GM23338 (cell line): Measurements from ENCODE around the gene DPF1. TPM values are rescaled to one million over a fixed set of nuclear protein-coding genes. Genes with fewer than 3 reads are reported as not detected.
A peak's percentile ranks its signal among the peaks of the same experiment; 100 is the strongest.

Source experiments
- ATAC-seq: fragments of 200-7000 bp; cut with Tn5 transposase; 3 replicates; pipeline ENCODE4 v1.9.1; 2020
- DNase-seq: peaks from one replicate; pipeline ENCODE4 v3.0.0-alpha.2; 2015; ENCODE audit warnings: low spot score
- H2AFZ ChIP-seq: fragments of 200-600 bp; sonication (generic); 2 replicates; pipeline ENCODE4 v1.8.0; 2016; ENCODE audit warnings: antibody characterized with exemption, mild to moderate bottlenecking, moderate library complexity
- H3F3A ChIP-seq: fragments of 200-600 bp; sonication (generic); replicated peaks from 2 replicates; pipeline ENCODE4 v1.8.0; 2017; ENCODE audit warnings: antibody characterized with exemption, mixed run types, low read depth
- H3K27ac ChIP-seq: fragments of 200-600 bp; sonication (generic); 2 replicates; pipeline ENCODE4 v1.6.1; 2016; ENCODE audit warnings: low read depth
- H3K27me3 ChIP-seq: fragments of 200-600 bp; sonication (generic); 2 replicates; pipeline ENCODE4 v1.8.0; 2016; ENCODE audit warnings: mild to moderate bottlenecking, mixed run types, moderate library complexity; ENCODE audit not compliant: insufficient read depth
- H3K36me3 ChIP-seq: fragments of 200-600 bp; sonication (generic); 2 replicates; pipeline ENCODE4 v1.8.0; 2016; ENCODE audit warnings: mild to moderate bottlenecking; ENCODE audit not compliant: insufficient read depth
- H3K4me1 ChIP-seq: fragments of 200-600 bp; sonication (generic); 2 replicates; pipeline ENCODE4 v1.8.0; 2016; ENCODE audit warnings: mild to moderate bottlenecking, moderate library complexity; ENCODE audit not compliant: insufficient read depth
- H3K4me2 ChIP-seq: fragments of 200-600 bp; sonication (generic); 2 replicates; pipeline ENCODE4 v1.7.1; 2017; ENCODE audit warnings: mixed run types
- H3K4me3 ChIP-seq: fragments of 200-600 bp; sonication (generic); 2 replicates; pipeline ENCODE4 v1.6.1; 2016; ENCODE audit warnings: mixed run types
- H3K79me2 ChIP-seq: fragments of 200-600 bp; sonication (generic); replicated peaks from 2 replicates; pipeline ENCODE4 v1.8.0; 2017; ENCODE audit warnings: mild to moderate bottlenecking; ENCODE audit not compliant: insufficient read depth
- H3K9me2 ChIP-seq: fragments of 200-600 bp; sonication (generic); 2 replicates; pipeline ENCODE4 v1.8.0; 2017; ENCODE audit not compliant: insufficient read depth
- H4K20me1 ChIP-seq: fragments of 200-600 bp; sonication (generic); replicated peaks from 2 replicates; pipeline ENCODE4 v1.8.0; 2017; ENCODE audit warnings: mild to moderate bottlenecking; ENCODE audit not compliant: insufficient read depth
- H3K27ac Mint-ChIP-seq: 2 replicates; pipeline ENCODE4 v1.8.0; 2020; ENCODE audit warnings: inconsistent platforms, mild to moderate bottlenecking, moderate library complexity, mixed read lengths
- H3K27me3 Mint-ChIP-seq: 3 replicates; pipeline ENCODE4 v1.8.0; 2022; ENCODE audit warnings: low read depth, mild to moderate bottlenecking, moderate library complexity, mixed read lengths, inconsistent platforms; ENCODE audit not compliant: insufficient read depth, poor library complexity
- H3K36me3 Mint-ChIP-seq: 3 replicates; pipeline ENCODE4 v1.8.0; 2021; ENCODE audit warnings: low read depth, mild to moderate bottlenecking, inconsistent platforms, moderate library complexity, mixed read lengths
- H3K4me1 Mint-ChIP-seq: 3 replicates; pipeline ENCODE4 v1.8.0; 2020; ENCODE audit warnings: mild to moderate bottlenecking, inconsistent platforms, mixed read lengths
- H3K4me3 Mint-ChIP-seq: 3 replicates; pipeline ENCODE4 v1.8.0; 2021; ENCODE audit warnings: moderate library complexity, mild to moderate bottlenecking, inconsistent platforms, mixed read lengths
- H3K9me3 Mint-ChIP-seq: 3 replicates; pipeline ENCODE4 v1.8.0; 2020; ENCODE audit warnings: moderate library complexity, mild to moderate bottlenecking, inconsistent platforms, mixed read lengths
- CREB1 ChIP-seq: fragments of 250-450 bp; sonication (Bioruptor Pico); IDR thresholded peaks from 2 replicates; pipeline ENCODE4 v1.5.0; 2020; ENCODE audit warnings: low read depth, mild to moderate bottlenecking, moderate library complexity
- ETS1 ChIP-seq: IDR thresholded peaks from 2 replicates; pipeline ENCODE4 v1.6.1; 2016; ENCODE audit warnings: antibody characterized with exemption
- EZH2 ChIP-seq: fragments of 200-600 bp; sonication (generic); IDR thresholded peaks from one replicate; pipeline ENCODE4 v1.8.0; 2017; ENCODE audit warnings: antibody characterized with exemption, mild to moderate bottlenecking, low read depth; ENCODE audit not compliant: unreplicated experiment
- EZH2phosphoT487 ChIP-seq: fragments of 200-600 bp; sonication (generic); IDR thresholded peaks from one replicate; pipeline ENCODE4 v1.8.1; 2018; ENCODE audit warnings: antibody characterized with exemption; ENCODE audit not compliant: unreplicated experiment
- JUNB ChIP-seq: IDR thresholded peaks from one replicate; pipeline ENCODE4 v1.6.1; 2016; ENCODE audit warnings: antibody characterized with exemption; ENCODE audit not compliant: unreplicated experiment
- NANOG ChIP-seq: IDR thresholded peaks from 2 replicates; pipeline ENCODE4 v1.6.1; 2016; ENCODE audit warnings: antibody characterized with exemption, borderline replicate concordance
- POLR2AphosphoS5 ChIP-seq: IDR thresholded peaks from 2 replicates; pipeline ENCODE4 v1.6.1; 2016; ENCODE audit warnings: antibody characterized with exemption, low read depth
- STAT1 ChIP-seq: IDR thresholded peaks from one replicate; pipeline ENCODE4 v1.6.1; 2016; ENCODE audit warnings: antibody characterized with exemption; ENCODE audit not compliant: unreplicated experiment
- ZNF114 ChIP-seq: fragments of 250-450 bp; sonication (Bioruptor Pico); IDR thresholded peaks from 2 replicates; pipeline ENCODE4 v1.5.0; 2020; ENCODE audit warnings: mild to moderate bottlenecking, moderate library complexity
- ZNF331 ChIP-seq: fragments of 250-450 bp; sonication (Bioruptor Pico); IDR thresholded peaks from 2 replicates; pipeline ENCODE4 v1.5.0; 2020; ENCODE audit warnings: low read depth, mild to moderate bottlenecking, moderate library complexity
- ZNF462 ChIP-seq: fragments of 250-450 bp; sonication (Bioruptor Pico); IDR thresholded peaks from 2 replicates; pipeline ENCODE4 v1.5.0; 2020; ENCODE audit warnings: mild to moderate bottlenecking, moderate library complexity
- polyA plus RNA-seq: library from polyadenylated mRNA; unstranded; fragments of >200 nt; fragmentation: Nextera tagmentation; extraction: Ambion mirVana; gene quantifications from 2 replicates; pipeline ENCODE4 v1.2.1, GENCODE V29; 2016
- total RNA-seq: library from RNA; depleted of rRNA; stranded (reverse); fragments of >200 nt; shearing (Covaris generic); gene quantifications from 2 replicates; pipeline ENCODE4 v1.2.3, GENCODE V29; 2014
- TF ChIP-seq, protein P1 (sequence below), 2 experiments: fragments of 200-600 bp in 1 of 2; sonication (generic) in 1 of 2; conservative IDR thresholded peaks; 2 replicates each; pipeline versions ENCODE4 v1.5.1 to v1.6.1; 2016 to 2017; ENCODE audit warnings: antibody characterized with exemption in 2 of 2, low read depth in 2 of 2, mild to moderate bottlenecking in 2 of 2, moderate library complexity in 1 of 2
- TF ChIP-seq, protein P2 (sequence below): IDR thresholded peaks from one replicate; pipeline ENCODE4 v1.6.1; 2018; ENCODE audit warnings: antibody characterized with exemption; ENCODE audit not compliant: unreplicated experiment

DPF1 gene
- total and polyA plus RNA-seq, 2 experiments from 2014 or later = 8.3 to 11.7 TPM

DNA sequence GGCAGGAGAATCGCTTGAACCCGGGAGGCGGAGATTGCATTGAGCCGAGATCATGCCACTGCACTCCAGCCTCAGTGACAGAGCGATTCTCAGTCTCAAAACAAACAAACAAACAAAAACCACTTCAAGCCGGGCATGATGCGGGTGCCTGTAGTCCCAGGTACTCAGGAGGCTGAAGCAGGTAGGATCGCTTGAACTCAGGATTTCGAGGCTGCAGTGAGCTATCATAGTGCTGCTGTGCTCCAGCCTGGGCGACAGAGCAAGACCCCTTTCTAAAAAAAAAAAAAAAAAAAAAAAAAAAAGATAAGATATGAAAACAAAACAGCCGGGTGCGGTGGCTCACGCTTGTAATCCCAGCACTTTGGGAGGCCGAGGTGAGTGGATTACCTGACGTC lies 19.3 kb upstream of the DPF1 start:
- H4K20me1 ChIP-seq = no peaks in the 10 kb centered on the region
- H3K9me2 ChIP-seq = no peaks in the 10 kb centered on the region
- Mint-ChIP-seq H3K4me3 (no peak overlapping the region), H3K9me3 (no peaks in the 10 kb centered on the region; the same call in 2 of the 3 replicates), H3K27me3 (peaks cover 15% of the 10 kb centered on the region), H3K36me3 (no peaks in the 10 kb centered on the region), H3K27ac (no peak overlapping the region), H3K4me1 (peaks cover 7% of the 10 kb centered on the region)
- H3K79me2 ChIP-seq = no peaks in the 10 kb centered on the region
- TF ChIP-seq POLR2AphosphoS5 = no peak
- no peak for TF ChIP-seq ETS1
- TF ChIP-seq CREB1 (CRISPR knock-in tag) = no peak
- TF ChIP-seq EZH2phosphoT487 = no peak
- TF ChIP-seq, protein P1, sequence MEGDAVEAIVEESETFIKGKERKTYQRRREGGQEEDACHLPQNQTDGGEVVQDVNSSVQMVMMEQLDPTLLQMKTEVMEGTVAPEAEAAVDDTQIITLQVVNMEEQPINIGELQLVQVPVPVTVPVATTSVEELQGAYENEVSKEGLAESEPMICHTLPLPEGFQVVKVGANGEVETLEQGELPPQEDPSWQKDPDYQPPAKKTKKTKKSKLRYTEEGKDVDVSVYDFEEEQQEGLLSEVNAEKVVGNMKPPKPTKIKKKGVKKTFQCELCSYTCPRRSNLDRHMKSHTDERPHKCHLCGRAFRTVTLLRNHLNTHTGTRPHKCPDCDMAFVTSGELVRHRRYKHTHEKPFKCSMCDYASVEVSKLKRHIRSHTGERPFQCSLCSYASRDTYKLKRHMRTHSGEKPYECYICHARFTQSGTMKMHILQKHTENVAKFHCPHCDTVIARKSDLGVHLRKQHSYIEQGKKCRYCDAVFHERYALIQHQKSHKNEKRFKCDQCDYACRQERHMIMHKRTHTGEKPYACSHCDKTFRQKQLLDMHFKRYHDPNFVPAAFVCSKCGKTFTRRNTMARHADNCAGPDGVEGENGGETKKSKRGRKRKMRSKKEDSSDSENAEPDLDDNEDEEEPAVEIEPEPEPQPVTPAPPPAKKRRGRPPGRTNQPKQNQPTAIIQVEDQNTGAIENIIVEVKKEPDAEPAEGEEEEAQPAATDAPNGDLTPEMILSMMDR (conservative IDR thresholded peaks at IDR 0.05; ENCODE audit: low read depth in 2 of 2) = no peak
- TF ChIP-seq, protein P2, sequence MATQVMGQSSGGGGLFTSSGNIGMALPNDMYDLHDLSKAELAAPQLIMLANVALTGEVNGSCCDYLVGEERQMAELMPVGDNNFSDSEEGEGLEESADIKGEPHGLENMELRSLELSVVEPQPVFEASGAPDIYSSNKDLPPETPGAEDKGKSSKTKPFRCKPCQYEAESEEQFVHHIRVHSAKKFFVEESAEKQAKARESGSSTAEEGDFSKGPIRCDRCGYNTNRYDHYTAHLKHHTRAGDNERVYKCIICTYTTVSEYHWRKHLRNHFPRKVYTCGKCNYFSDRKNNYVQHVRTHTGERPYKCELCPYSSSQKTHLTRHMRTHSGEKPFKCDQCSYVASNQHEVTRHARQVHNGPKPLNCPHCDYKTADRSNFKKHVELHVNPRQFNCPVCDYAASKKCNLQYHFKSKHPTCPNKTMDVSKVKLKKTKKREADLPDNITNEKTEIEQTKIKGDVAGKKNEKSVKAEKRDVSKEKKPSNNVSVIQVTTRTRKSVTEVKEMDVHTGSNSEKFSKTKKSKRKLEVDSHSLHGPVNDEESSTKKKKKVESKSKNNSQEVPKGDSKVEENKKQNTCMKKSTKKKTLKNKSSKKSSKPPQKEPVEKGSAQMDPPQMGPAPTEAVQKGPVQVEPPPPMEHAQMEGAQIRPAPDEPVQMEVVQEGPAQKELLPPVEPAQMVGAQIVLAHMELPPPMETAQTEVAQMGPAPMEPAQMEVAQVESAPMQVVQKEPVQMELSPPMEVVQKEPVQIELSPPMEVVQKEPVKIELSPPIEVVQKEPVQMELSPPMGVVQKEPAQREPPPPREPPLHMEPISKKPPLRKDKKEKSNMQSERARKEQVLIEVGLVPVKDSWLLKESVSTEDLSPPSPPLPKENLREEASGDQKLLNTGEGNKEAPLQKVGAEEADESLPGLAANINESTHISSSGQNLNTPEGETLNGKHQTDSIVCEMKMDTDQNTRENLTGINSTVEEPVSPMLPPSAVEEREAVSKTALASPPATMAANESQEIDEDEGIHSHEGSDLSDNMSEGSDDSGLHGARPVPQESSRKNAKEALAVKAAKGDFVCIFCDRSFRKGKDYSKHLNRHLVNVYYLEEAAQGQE = no peak
- TF ChIP-seq ZNF114 (CRISPR knock-in tag) = no peak
- TF ChIP-seq JUNB = no peak
- no peak for TF ChIP-seq ZNF331 (CRISPR knock-in tag)
- no peak for TF ChIP-seq STAT1
- no peak for TF ChIP-seq ZNF462 (CRISPR knock-in tag)
- TF ChIP-seq NANOG = no peak
- no peak for TF ChIP-seq EZH2
- H3K4me3 ChIP-seq = peak overlapping the region; percentile 32; the same call in 1 of the 2 replicates
- peak overlapping the region; percentile 88; the same call in 1 of the 2 replicates for H2AFZ ChIP-seq
- peaks cover 8% of the 10 kb centered on the region; the same call in 1 of the 2 replicates for H3K27me3 ChIP-seq
- H3K4me1 ChIP-seq = peaks cover 5% of the 10 kb centered on the region
- ATAC-seq = no peak
- no peak overlapping the region for H3K27ac ChIP-seq
- no peak for DNase-seq
- no peaks in the 10 kb centered on the region for H3K36me3 ChIP-seq
- H3K4me2 ChIP-seq = peak overlapping the region; percentile 45; the same call in 1 of the 2 replicates
- H3F3A ChIP-seq = 0 out of 2 replicates have a peak, but pooled peaks cover 21% of the 10 kb centered on the region
